IPS-NIHi7 (cell line): ENCODE data around the gene SLC6A17.

Experiments used
- DNase-seq: peaks from one replicate; pipeline ENCODE4 v3.0.0; 2012; ENCODE audit warnings: mixed read lengths; ENCODE audit errors: extremely low spot score

Gene SLC6A17

GRCh38 chr1:110240476-110241210 is 90.3 kb downstream of the SLC6A17 start:
- no peak for DNase-seq

DNA sequence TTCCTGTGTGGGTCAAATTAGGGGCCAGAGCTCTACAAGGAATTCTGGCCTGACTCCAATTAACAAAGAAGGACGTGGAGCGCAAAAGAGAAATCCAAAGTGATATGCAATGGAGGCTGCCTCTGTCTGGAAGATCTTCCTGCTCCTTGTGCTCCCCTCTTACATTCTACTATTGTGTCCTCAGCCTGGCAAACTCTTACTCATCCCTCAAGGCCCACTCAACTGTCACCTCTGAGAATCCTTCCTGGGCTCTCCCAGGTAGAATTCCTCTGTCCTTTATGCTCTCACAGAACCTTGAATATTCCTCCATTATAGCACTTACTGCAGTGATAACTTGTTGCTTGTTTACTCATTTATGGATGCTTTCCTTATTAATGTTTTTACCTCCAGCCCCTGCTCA is 91.2 kb downstream of the SLC6A17 start:
- no peak for DNase-seq

DNA sequence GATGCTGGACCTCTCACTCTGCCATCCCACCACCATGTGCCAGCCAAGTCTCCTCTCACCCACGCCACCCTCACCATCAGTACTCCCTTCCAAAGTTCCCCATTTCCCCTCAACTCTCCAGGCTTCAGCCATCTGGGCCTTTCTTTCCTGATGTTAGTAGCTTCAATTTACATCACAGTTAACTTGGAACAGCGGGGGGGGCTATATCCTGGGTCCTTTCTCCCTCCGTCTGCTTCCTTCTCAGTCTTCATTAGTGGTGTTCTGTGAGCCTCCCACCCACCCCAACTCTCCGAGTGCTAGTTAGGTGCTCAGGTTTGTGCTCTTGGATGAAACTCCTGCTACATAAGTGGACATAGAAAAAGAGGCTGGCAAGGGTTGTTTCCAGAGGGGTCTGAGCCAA is 91.8 kb downstream of the SLC6A17 start:
- DNase-seq: no peak

DNA sequence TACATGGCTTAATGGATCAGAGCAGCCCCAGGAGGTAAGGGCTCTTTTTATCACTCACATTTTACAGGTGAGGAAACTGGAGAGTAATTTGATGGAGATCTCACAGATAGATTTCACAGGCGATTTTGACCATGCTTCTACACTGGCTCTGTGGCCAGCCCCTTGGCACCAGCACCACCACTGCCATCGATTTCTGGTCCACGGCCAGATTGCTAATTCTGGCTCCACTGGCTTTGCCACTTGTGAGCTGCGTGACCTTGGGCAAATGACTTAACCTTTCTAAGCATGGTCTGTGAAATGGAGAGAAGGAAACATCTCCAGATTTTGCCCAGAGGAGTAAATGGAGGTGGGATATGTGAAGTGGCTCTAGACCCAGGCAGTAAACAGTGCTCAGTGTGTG is 92.4 kb downstream of the SLC6A17 start:
- no peak for DNase-seq

- DNase-seq: no peak
Measured at GRCh38 chr1:110243146-110243545, 92.9 kb downstream of the SLC6A17 start.

GRCh38 chr1:110243574-110243973 is 93.3 kb downstream of the SLC6A17 start:
- peak; percentile 37 for DNase-seq

DNA sequence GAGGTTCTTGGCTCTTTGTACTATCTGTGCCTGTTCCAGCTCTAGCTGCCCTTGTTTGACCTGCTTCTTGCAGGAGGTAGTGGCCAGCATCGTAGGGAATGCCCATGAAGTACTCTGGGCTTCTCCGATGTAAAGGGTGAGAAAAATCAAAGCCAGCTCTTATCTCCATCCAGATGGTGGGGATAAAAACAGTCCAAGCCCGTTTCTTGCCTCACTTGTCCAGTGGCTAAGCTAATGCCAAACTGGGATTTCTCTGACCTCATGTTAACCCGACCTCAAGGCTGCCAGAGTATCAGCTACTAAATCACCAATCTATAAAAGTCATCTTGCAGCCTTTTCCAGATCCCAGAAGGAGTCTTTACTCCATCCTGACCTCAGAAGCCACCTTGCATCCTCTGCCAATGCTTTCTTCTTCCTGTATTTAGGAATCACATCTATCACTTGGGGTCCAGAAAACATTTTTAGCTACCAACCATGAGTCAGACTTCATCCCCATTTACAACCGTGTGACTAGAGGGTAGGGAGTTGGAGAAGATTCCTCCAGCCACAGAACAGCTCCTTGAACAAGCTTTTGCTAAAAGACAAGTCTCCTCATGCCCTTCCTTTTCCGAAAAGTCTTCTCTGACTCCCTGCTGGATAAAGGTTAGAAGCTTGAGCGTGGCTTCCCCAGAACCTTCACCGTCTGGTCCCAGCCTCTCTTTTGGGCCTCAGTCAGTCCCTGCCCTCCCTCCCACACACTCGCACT is 95.8 kb downstream of the SLC6A17 start:
- DNase-seq: no peak

- no peak for DNase-seq
Measured at GRCh38 chr1:110248746-110249145, 98.5 kb downstream of the SLC6A17 start.

DNA sequence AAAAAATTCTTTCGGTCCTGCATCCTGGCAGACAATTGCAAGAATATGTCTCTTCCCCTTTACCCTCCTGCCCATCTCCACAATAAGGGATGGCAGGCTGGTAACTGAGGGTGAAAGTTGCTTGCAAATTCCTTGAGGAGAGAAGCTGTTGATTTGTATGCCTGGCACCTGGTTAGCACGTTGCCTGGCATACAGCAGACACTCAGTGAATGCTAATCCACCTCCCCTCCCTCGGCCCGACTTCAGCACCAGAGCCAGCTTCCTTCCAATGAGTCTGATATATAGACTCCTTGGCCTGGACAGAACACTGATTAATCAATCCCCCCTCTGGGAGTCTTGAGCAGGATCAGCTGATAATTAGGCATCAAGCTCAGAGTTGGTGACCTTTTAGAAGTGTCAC is 99.0 kb downstream of the SLC6A17 start:
- no peak for DNase-seq

DNA sequence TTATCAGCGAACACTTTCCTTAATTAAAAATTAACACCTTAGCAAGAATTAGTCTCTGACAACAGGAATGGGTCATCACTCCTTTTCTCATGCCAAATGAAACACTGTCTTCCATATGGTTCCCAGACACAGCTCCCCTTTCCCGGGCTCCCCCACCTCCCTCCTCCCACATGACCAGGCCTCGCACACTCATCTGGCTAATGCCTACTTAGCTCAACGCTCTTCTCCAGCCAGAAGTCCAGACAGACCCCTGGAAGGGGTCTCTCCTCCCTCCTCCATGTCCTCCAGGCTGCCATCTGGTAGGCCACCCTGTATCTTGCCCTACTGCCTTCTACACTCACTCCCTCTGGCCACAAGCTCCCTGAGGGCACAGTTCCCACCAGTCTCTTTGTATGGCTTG is 99.7 kb downstream of the SLC6A17 start:
- no peak for DNase-seq

- no peak for DNase-seq
Measured at GRCh38 chr1:110250749-110251148, 100.5 kb downstream of the SLC6A17 start.
